Right cardiac atrium (tissue), 5 donors: Measurements from ENCODE around the gene KCNG2. TPM values are rescaled to one million over a fixed set of nuclear protein-coding genes. Genes with fewer than 3 reads are reported as not detected.
"Not testable (repeated sequence)": the region's sequence is repeated elsewhere in the genome, so short reads cannot be mapped to it uniquely, and the experiment has no call there.

Experiments used
- ATAC-seq, 2 donors: fragments of 200-7000 bp; cut with Tn5 transposase; one replicate each; pipeline versions ENCODE4 v1.8.0 to v1.9.1; 2020; ENCODE audit warnings: moderate library complexity in 2 of 2, mild to moderate bottlenecking in 1 of 2
- DNase-seq, 3 donors: peaks; one replicate each; pipeline ENCODE4 v3.0.0-alpha.2; 2020
- H3K27ac ChIP-seq: one replicate; pipeline ENCODE4 v1.5.1; 2013; ENCODE audit warnings: mild to moderate bottlenecking, low read length, control low read depth, moderate library complexity
- H3K27me3 ChIP-seq: one replicate; pipeline ENCODE4 v1.6.1; 2013; ENCODE audit not compliant: control insufficient read depth, insufficient read depth
- H3K4me1 ChIP-seq: one replicate; pipeline ENCODE4 v1.6.1; 2013; ENCODE audit warnings: low read length; ENCODE audit not compliant: control insufficient read depth, insufficient read depth
- H3K4me3 ChIP-seq: one replicate; pipeline ENCODE4 v1.5.1; 2013; ENCODE audit warnings: low read length, control low read depth
- H3K9me3 ChIP-seq: one replicate; pipeline ENCODE4 v1.6.1; 2013; ENCODE audit warnings: low read length; ENCODE audit not compliant: control insufficient read depth
- WGBS: extraction: QIAGEN DNeasy Blood & Tissue Kit; methylation state at CpG from one replicate; pipeline ENCODE4 v1.1.7; 2013; 5-methylcytosine and 5-hydroxymethylcytosine counted together
- intact Hi-C, 4 donors: fragments of 100-400 bp; cut with DNase I; formaldehyde crosslinking; loops; one replicate each; pipeline versions ENCODE4 v1.11.0 to v1.14.0; 2022 to 2023
- long read RNA-seq, 4 donors: library from polyadenylated mRNA; unstranded; transcript quantifications; one replicate each; pipeline ENCODE4 v2.0.0, GENCODE V29; 2020 to 2021
- polyA plus RNA-seq: library from polyadenylated mRNA; stranded (reverse); fragments of 200-250 nt; gene quantifications from one replicate; pipeline ENCODE4 v1.2.3, GENCODE V29; 2013
- total RNA-seq, 4 donors: library from RNA; stranded (reverse); fragmentation: NEBNext Ultra II Directional; extraction: Animal tissue kit (Norgen Biotek cat#: 25700); gene quantifications; one replicate each; pipeline ENCODE4 v1.2.1, GENCODE V29; 2021
- donor health status: healthy with polysubstance abuse.
- donor health status: DM: no; HTN: yes; CAD: no.
- donor health status: DM: no; HTN: no; CAD: no.
- donor health status: DM: no; HTN: yes; CAD: no; lungs with severe emphysema.
- donor health status: DM: yes; HTN: yes; CAD: no.

KCNG2 gene, protein sequence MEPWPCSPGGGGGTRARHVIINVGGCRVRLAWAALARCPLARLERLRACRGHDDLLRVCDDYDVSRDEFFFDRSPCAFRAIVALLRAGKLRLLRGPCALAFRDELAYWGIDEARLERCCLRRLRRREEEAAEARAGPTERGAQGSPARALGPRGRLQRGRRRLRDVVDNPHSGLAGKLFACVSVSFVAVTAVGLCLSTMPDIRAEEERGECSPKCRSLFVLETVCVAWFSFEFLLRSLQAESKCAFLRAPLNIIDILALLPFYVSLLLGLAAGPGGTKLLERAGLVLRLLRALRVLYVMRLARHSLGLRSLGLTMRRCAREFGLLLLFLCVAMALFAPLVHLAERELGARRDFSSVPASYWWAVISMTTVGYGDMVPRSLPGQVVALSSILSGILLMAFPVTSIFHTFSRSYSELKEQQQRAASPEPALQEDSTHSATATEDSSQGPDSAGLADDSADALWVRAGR
- total RNA-seq, result under 1 TPM in 2 of 4 donors, not detected in 2; 0.15 to 0.37 TPM
- polyA plus RNA-seq, result not detected
- long read RNA-seq, donor 1, result 0 reads
- long read RNA-seq, donor 2, result 0 reads
- long read RNA-seq, donor 3, result 0 reads
- long read RNA-seq, donor 4, result 0 reads

DNA sequence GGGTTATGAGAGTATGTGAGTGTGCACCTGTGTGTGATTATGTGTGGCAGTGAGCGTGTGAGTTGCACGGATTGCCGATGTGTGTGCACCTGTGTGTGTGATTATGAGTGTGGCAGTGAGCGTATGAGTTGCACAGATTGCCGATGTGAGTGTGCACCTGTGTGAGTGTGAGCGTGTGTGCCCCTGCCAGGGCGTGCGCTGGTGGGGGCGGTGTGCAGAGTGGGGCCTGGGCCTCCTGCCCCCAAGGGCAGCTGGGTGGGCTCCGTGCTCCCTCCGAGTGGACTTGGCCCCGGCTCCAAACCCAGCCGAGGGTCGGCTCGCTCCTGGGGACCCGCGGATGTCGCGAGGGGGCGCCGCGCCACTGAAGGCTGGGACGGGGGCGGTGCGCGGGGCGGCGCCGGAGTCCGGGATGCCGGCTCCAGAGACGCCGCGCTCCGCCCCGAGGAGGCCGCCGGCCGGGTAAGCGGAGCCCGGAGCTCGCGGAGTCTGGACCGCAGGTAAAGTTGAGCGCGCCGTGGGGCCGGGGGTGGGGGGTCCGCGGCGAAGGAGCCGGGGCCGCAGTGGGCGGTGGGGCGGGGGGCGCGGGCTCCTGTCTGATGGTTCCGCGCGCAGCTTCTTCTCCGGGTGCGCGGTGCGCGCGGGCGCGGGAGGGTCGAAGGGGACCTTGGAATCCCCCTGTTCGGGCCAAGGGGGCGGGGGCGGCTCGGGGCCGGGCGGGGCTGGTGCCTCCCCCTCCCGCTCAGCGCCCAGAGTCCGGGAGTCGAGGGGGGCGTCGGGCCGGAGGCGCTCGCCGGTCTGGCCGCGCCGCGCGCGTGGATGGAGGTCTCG, at the start of gene KCNG2:
KCNG2 (plus strand) TSS at position 421 of the 828 bp plus-strand sequence. CDS start 65,730 bp downstream, outside the sequence.
- Histone ChIP-seq H3K9me3 (no peaks in the 10 kb centered on the region), H3K27me3 (no peaks in the 10 kb centered on the region), H3K4me1 (no peaks in the 10 kb centered on the region), H3K4me3 (peak within 1 kb of the TSS; percentile 38), H3K27ac (no peak within 1 kb of the TSS)
- peak in 1 of 3 donors; percentile 76 for DNase-seq
- peak; percentile 34 to 63 for ATAC-seq
- WGBS, result 5% methylated on average over 86 of the region's 92 CpGs
- intact Hi-C loops, result no loop called here

DNA sequence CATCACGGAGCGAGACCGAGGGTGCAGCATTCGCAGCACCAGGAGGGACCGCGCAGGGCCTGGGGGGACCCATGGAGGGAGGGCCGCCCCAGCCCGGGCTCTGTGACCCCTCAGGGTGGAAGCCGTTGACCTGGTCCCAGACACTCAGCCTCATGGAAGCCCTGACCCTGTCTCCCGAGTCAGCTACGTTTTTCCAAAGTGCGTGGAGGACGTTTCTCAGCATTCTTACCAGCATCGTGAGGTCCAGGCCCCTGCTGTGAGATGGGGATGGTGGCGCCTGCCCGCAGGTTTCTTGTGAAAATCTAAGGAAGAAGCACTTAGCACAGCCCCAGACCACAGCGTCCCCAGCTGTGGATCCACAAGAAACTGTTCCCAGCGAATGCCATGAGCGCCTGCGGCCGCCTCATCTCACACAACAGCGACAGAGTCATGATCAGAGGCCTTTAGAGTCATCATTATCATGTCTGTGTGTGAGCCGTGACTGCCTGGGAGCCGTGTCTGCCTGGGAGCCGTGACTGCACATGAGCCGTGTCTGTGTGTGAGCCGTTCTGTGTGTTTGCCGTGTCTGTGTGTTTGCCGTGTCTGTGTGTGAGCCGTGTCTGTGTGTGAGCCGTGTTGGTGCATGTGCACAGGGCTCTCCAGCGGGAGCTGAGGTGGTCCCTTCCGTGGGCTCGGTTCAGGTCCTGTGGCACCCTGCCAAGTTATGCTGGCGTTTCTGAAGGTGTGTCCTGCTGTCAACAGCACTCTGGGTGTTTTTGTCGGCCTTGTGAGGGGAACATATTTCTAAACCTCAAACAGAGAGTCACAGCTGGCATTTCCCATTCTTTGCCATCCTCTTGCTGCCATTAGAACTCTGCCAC, 49.2 kb upstream of the KCNG2 start:
- Histone ChIP-seq H3K27ac (no peak overlapping the region), H3K4me3 (no peak overlapping the region), H3K4me1 (no peaks in the 10 kb centered on the region), H3K9me3 (no peaks in the 10 kb centered on the region), H3K27me3 (no peaks in the 10 kb centered on the region)
- intact Hi-C loops, result no loop called here
- WGBS, result 87% methylated on average over 36 of the region's 36 CpGs
- ATAC-seq (no peak), DNase-seq (no peak)

DNA sequence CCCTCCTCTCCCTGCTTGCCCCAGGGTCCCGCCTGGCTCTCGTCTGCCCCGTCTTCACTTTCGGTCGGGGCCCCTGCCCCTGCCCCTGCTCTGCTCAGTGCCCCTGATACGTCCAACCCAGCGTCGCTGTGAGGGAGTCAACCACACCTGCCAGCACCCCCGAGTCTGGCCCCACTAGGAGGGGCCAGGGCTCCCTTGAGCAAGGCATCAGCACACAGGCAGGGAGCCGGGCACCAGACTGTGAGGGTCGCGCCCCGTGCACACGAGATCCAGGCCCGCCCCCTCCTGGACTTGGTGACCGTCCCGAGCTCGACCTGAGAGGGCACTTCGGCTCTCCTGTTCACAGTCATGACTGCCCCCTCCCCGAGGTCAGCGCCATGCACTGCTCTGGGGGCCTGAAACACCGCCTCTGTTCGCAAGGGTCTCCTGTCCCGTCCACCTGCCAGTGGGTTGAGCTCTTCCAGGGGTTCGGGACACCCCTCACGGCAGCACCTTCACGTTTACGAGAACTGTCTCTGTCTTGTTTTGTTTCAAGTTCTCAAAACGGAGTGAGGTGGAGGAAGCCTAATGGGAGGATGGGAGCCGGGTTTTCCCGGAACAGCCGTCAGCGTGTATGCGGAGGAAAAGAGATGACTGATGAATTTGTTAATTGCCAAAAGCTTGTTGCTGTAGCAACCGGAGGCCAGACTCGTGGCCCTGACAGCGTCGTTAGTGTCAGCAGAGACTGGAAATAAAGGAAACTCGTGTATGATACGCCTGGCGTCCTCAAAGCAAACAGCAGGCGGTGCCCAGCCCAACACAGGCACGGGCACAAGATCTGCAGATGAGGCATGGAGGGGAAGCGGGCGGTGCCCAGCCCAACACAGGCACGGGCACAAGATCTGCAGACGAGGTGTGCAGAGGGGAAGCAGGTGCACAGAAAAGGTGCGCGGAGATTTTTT, 48.2 kb upstream of the KCNG2 start:
- H3K4me1 ChIP-seq, result no peaks in the 10 kb centered on the region
- H3K4me3 ChIP-seq, result no peak overlapping the region
- DNase-seq (no peak), ATAC-seq (no peak)
- intact Hi-C loops, result no loop called here
- H3K27ac ChIP-seq, result no peak overlapping the region
- 81% methylated on average over 49 of the region's 49 CpGs for WGBS
- no peaks in the 10 kb centered on the region for H3K27me3 ChIP-seq
- H3K9me3 ChIP-seq, result no peaks in the 10 kb centered on the region

DNA sequence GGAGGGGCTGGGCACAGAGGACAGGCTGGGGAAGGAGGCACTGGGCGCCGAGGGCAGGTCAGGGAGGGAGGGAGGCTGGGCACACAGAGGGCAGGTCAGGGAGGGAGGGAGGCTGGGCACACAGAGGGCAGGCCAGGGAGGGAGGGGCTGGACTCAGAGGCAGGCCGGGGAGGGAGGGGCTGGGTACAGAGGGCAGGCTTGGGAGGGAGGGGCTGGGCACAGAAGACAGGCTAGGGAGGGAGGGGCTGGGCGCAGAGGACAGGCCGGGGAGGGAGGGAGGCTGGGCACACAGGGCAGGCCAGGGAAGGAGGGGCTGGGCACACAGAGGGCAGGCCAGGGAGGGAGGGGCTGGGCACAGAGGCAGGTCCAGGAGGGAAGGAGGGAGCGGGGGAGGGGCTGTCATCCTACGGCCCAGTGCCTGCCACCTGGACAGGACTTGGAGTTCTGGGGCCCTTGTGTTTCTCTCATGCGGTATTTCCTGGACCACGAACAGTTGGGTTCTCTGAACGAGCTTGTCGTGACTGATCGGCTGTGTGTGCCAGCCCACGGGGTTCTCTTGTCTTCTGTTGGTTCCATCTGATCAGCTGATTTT, 46.7 kb upstream of the KCNG2 start:
- intact Hi-C loops, result no loop called here
- Histone ChIP-seq H3K27ac (no peak overlapping the region), H3K4me3 (no peak overlapping the region), H3K9me3 (no peaks in the 10 kb centered on the region), H3K27me3 (no peaks in the 10 kb centered on the region), H3K4me1 (no peaks in the 10 kb centered on the region)
- 90% methylated on average over 13 of the region's 13 CpGs for WGBS
- peak in 1 of 2 donors; percentile 26 for ATAC-seq
- no peak for DNase-seq

DNA sequence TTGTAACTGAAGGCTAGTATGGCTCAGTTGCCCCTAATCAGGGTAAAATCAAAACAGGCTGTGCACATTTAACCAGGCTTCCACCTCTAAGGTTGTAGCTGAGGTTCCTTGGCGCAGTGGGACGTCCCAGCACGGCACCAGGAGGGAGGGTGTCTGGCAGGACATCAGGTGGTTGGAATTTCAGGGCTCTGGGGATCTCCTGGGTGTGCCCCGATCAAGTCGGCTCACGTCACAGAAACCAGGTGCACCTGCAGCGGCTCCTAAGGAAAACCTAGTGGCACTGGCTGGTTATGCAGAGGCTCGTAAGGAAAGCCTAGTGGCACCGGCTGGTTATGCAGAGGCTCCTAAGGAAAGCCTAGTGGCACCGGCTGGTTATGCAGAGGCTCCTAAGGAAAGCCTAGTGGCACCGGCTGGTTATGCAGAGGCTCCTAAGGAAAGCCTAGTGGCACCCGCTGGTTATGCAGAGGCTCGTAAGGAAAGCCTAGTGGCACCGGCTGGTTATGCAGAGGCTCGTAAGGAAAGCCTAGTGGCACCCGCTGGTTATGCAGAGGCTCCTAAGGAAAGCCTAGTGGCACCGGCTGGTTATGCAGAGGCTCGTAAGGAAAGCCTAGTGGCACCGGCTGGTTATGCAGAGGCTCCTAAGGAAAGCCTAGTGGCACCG, 45.7 kb upstream of the KCNG2 start:
- 96% methylated on average over 18 of the region's 20 CpGs for WGBS
- H3K4me1 ChIP-seq, H3K4me3 ChIP-seq, H3K27me3 ChIP-seq, H3K27ac ChIP-seq, H3K9me3 ChIP-seq, intact Hi-C loops, DNase-seq, ATAC-seq: not testable (repeated sequence)

DNA sequence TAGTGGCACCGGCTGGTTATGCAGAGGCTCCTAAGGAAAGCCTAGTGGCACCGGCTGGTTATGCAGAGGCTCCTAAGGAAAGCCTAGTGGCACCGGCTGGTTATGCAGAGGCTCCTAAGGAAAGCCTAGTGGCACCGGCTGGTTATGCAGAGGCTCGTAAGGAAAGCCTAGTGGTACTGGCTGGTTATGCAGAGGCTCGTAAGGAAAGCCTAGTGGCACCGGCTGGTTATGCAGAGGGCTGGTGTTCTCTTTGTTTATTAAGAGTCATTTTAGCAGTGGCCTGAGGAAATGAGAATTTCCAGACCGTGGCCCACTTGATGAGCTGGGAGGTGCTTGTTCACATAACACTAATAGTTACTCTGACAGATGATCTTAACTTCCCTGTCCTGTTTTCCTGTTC, 44.8 kb upstream of the KCNG2 start:
- H3K27me3 ChIP-seq, intact Hi-C loops, DNase-seq, H3K27ac ChIP-seq, H3K4me3 ChIP-seq, H3K4me1 ChIP-seq, H3K9me3 ChIP-seq, ATAC-seq: not testable (repeated sequence)
- WGBS, result 94% methylated on average over 6 of the region's 8 CpGs

DNA sequence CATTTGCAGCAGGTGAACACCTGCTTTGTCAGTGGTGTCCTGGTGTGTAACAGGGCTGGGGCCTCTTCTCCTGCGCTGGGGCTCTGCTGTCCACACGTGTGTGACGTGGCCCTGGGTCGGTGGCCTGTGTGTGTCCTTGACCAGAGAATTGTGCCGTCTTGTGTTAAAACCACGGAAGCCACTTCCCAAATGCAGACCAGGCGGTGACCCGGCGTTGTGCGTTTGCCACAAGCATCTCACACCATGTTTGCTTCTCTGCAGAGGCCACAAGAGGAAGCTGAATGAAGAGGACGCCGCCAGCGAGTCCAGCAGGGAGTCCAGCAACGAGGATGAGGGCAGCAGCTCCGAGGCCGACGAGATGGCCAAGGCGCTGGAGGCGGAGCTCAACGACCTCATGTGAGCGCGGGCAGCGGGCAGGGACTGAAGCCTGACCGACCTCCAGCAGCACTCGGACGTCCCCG, 44.3 kb upstream of the KCNG2 start:
- Histone ChIP-seq H3K4me3 (no peak overlapping the region), H3K27me3 (no peaks in the 10 kb centered on the region), H3K4me1 (no peaks in the 10 kb centered on the region), H3K27ac (no peak overlapping the region), H3K9me3 (no peaks in the 10 kb centered on the region)
- intact Hi-C loops, result no loop called here
- DNase-seq (no peak), ATAC-seq (no peak)
- 93% methylated on average over 27 of the region's 27 CpGs for WGBS

DNA sequence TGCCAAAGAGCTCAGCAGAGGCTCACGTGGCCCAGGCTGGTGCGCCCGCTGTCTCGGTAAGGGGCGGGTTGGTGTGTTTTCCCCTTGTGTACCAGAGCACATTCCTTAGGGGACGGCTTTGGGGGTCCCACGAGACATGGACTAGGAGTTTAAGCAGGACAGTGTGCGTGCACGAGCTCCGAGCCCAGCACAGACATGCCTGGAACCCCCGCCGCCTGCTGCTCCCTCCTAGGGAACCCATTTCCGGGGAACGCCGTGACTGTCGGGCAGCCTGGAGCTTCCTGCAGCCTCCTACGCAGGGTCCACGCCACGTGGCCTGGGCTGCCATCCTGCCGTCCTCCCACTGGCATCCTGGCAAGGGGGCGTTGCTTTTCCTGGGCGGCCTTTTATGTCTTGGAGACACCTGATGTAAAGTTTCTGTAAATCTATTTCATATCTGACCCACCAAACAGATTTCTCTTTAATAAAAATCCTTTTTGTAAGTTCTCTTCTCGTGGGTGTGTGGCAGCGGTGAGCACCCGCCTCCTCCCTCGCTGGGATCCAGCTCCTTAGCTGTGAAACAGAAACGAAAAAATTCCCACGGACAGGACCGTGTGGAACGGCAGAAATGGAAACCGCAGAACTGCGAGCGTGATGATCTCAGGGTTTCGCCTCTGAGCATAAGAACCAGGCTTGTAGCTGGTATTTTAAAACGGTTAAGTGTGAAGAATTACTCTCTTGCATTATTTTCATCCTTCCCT, 43.5 kb upstream of the KCNG2 start:
- no peak overlapping the region for H3K4me3 ChIP-seq
- intact Hi-C loops, result no loop called here
- ATAC-seq, result no peak
- 97% methylated on average over 35 of the region's 35 CpGs for WGBS
- H3K27me3 ChIP-seq, result no peaks in the 10 kb centered on the region
- no peak overlapping the region for H3K27ac ChIP-seq
- H3K4me1 ChIP-seq, result no peaks in the 10 kb centered on the region
- DNase-seq, result no peak
- no peaks in the 10 kb centered on the region for H3K9me3 ChIP-seq
